Small intestine (tissue), 16 donors: Measurements from ENCODE around the gene ANKRD16. TPM values are rescaled to one million over a fixed set of nuclear protein-coding genes. Genes with fewer than 3 reads are reported as not detected.

Source experiments
- DNase-seq, 2 donors: peaks; one replicate each; pipeline versions ENCODE4 v3.0.0 to v3.0.0-alpha.2; 2013
- FAIRE-seq: peaks from 2 replicates; lab custom pipeline; 2012; peaks lifted over from hg19 to GRCh38; lab: Jason Lieb, UNC
- H3K27ac ChIP-seq, 3 donors: one replicate each; pipeline ENCODE4 v1.5.1; 2013; ENCODE audit warnings: low read length in 2 of 3, mild to moderate bottlenecking in 2 of 3, control low read depth in 1 of 3, inconsistent platforms in 1 of 3, low read depth in 1 of 3, moderate library complexity in 1 of 3
- H3K27me3 ChIP-seq, 3 donors: one replicate each; pipeline ENCODE4 v1.6.1; 2013; ENCODE audit warnings: low read length in 3 of 3, inconsistent platforms in 1 of 3; ENCODE audit not compliant: control insufficient read depth in 3 of 3, insufficient read depth in 3 of 3
- H3K36me3 ChIP-seq, 3 donors: one replicate each; pipeline ENCODE4 v1.6.1; 2013; ENCODE audit warnings: low read length in 3 of 3, inconsistent platforms in 1 of 3, low read depth in 1 of 3, mild to moderate bottlenecking in 1 of 3, moderate library complexity in 1 of 3; ENCODE audit not compliant: control insufficient read depth in 3 of 3, insufficient read depth in 2 of 3
- H3K4me1 ChIP-seq, 3 donors: one replicate each; pipeline ENCODE4 v1.6.1; 2013; ENCODE audit warnings: low read length in 2 of 3, inconsistent platforms in 1 of 3, low read depth in 1 of 3, mild to moderate bottlenecking in 1 of 3, moderate library complexity in 1 of 3; ENCODE audit not compliant: control insufficient read depth in 3 of 3, insufficient read depth in 2 of 3
- H3K4me3 ChIP-seq, 3 donors: one replicate each; pipeline ENCODE4 v1.5.1; 2013; ENCODE audit warnings: low read length in 3 of 3, control low read depth in 1 of 3, inconsistent platforms in 1 of 3, low read depth in 1 of 3, mild to moderate bottlenecking in 1 of 3, moderate library complexity in 1 of 3
- H3K9me3 ChIP-seq, 2 donors: one replicate each; pipeline ENCODE4 v1.6.1; 2013; ENCODE audit warnings: low read depth in 1 of 2, low read length in 1 of 2; ENCODE audit not compliant: control insufficient read depth in 2 of 2, insufficient read depth in 1 of 2
- WGBS, 3 donors: extraction: QIAGEN DNeasy Blood & Tissue Kit; methylation state at CpG; one replicate each; pipeline ENCODE4 v1.1.7; 2013; 5-methylcytosine and 5-hydroxymethylcytosine counted together
- long read RNA-seq, 10 donors: transcript quantifications; one replicate each; lab custom pipeline, GENCODE V29; 2026
- polyA plus RNA-seq, 4 donors: library from polyadenylated mRNA; stranded (reverse) in 3 of 4; unstranded in 1 of 4; fragments of 200-250 nt in 3 of 4; fragments of 120-200 nt in 1 of 4; gene quantifications; one replicate each; pipeline versions ENCODE4 v1.2.1 to v1.2.3, GENCODE V29; 2013
- donor health status: healthy with polysubstance abuse.
- donor health status: control.
- donor health status: control.
- donor health status: Bipolar disorder and iron deficiency.
- donor health status: healthy.

ANKRD16 gene
- 1 to 10 TPM; 3.2 to 7.4 (median 5.0) TPM for polyA plus RNA-seq
- long read RNA-seq, donor 1, partial matches to known transcripts = 0 of 2 reads
- long read RNA-seq, donor 1, other reads (novel, unspliced or antisense) = 0 of 2 reads
- long read RNA-seq, donor 2 = 0 reads
- long read RNA-seq, donor 3, partial matches to known transcripts = 0 of 2 reads
- long read RNA-seq, donor 3, other reads (novel, unspliced or antisense) = 0 of 2 reads
- long read RNA-seq, donor 4 = 0 reads
- long read RNA-seq, donor 5 = 0 reads
- long read RNA-seq, donor 6, partial matches to known transcripts = 0 of 1 reads
- long read RNA-seq, donor 6, other reads (novel, unspliced or antisense) = 0 of 1 reads
- long read RNA-seq, donor 7 = 0 reads
- long read RNA-seq, donor 8 = 0 reads
- long read RNA-seq, donor 9 = 0 reads
- long read RNA-seq, donor 10 = 0 reads

DNA sequence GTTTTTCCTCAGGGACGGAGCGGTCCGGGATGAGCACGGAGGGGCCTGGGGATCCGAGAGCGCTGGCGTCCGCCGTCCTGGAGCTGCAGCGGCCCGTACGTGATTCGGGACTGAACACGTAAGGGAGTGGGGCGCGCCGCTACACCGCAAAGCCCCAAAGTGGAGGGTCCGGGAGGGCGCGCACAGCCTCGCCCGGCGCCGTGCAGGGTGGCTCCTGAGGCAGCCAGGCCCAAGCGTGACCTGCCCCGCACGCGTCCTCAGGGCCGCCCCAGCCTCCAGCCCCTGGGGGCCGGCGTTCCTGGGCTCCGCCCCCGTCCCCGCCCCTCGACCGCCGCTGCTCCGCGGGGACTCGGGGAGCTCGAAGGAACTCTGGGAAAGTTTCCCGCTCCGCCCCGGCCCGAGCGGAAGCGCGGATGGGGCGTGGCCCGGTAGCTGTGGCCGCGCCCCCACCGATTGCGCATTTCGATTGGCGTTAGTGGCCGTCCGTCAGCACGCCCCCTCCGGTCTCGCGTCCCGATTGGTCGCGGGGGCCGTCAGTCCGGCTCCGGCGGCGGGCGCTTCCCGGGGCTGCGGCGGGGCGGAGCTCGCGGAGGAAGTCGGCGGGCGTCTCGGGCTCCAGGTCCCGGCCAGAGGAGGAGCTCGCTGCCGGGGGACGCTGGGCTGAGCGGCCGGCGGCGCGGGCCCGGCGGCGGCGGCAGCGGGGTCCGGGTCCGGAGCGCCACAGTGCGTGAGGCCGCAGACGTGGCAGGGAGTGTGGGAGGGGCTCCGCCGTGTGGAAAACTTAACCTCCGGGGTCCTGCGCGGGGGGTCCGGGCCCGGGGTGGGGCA is at the start of gene ANKRD16, which contains the start of gene FBH1:
Gene ANKRD16, minus strand, starts transcription at position 270 of the 828 bp plus-strand sequence. CDS start 539 bp downstream, outside the sequence.
Gene FBH1, plus strand, starts transcription at position 620 of the 828 bp plus-strand sequence. Its CDS starts 103 bp downstream, at position 723.
- Histone ChIP-seq H3K27me3 (no peaks in the 10 kb centered on the region), H3K36me3 (peaks cover 0 to 24% (median 2%) of the 10 kb centered on the region in 3 donors), H3K9me3 (no peaks in the 10 kb centered on the region), H3K27ac (peak within 1 kb of the TSS; percentile 78 to 84 (median 80)), H3K4me3 (peak within 1 kb of the TSS; percentile 84 to 98 (median 97)), H3K4me1 (peaks cover 4 to 11% (median 10%) of the 10 kb centered on the region in 3 donors)
- FAIRE-seq (no peak), DNase-seq (peak; percentile 99 to 100)
- 0 to 1% (median 0%) methylated on average over 67 to 109 of the region's 109 CpGs for WGBS, 3 donors

DNA sequence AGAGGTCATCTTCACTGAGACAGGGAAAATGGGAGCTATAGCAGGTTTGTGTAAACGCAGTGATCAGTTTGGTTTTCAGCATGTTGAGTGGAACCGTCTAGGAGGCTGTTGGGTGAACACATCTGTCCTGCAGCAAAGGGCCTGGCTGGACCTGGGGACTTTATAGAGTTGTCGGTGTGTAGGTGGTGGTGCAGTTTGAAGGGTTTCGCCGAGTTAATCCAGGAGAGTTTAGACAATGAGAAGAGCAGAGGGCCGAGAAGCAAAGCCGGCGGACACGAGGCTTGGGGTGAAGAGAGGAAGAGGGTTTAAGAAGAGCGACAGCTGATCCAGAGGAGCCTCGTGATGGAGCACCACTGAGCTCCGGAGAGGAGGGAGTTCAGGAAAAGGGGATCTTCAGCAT is 48.6 kb upstream of the ANKRD16 start:
- peaks cover 11 to 46% (median 17%) of the 10 kb centered on the region in 3 donors for H3K36me3 ChIP-seq
- H3K4me1 ChIP-seq = peaks cover 0 to 9% (median 0%) of the 10 kb centered on the region in 3 donors
- WGBS, 3 donors = 91% methylated on average over 12 of the region's 12 CpGs

DNA sequence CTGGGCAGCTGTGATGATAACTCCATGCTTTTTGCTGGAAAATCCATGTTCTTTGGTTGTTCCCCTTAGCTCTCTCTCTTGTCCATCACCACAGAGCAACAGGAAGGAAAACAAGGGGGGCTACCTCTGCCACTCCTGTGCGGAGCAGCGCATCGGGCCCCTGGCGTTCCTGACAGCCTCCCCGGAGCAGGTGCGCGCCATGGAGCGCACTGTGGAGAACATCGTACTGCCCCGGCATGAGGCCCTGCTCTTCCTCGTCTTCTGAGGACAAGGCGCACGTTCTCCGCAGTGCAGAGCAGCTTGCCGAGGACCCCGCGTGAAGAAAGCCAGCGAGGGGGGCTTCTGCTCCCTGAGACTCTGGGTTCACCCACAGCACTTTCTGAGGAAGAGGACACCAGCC is 47.3 kb upstream of the ANKRD16 start:
- Histone ChIP-seq H3K4me1 (peaks cover 0 to 7% (median 0%) of the 10 kb centered on the region in 3 donors), H3K4me3 (no peak overlapping the region), H3K36me3 (peaks cover 11 to 56% (median 18%) of the 10 kb centered on the region in 3 donors), H3K27me3 (no peaks in the 10 kb centered on the region), H3K9me3 (no peaks in the 10 kb centered on the region), H3K27ac (no peak overlapping the region)
- DNase-seq (no peak), FAIRE-seq (no peak)
- 95 to 98% (median 97%) methylated on average over 18 of the region's 18 CpGs for WGBS, 3 donors

More for the DNA sequence above, 48.6 kb upstream of the ANKRD16 start:
- DNase-seq (no peak), FAIRE-seq (no peak)
- Histone ChIP-seq H3K27ac (no peak overlapping the region), H3K27me3 (no peaks in the 10 kb centered on the region), H3K9me3 (no peaks in the 10 kb centered on the region), H3K4me3 (no peak overlapping the region)

DNA sequence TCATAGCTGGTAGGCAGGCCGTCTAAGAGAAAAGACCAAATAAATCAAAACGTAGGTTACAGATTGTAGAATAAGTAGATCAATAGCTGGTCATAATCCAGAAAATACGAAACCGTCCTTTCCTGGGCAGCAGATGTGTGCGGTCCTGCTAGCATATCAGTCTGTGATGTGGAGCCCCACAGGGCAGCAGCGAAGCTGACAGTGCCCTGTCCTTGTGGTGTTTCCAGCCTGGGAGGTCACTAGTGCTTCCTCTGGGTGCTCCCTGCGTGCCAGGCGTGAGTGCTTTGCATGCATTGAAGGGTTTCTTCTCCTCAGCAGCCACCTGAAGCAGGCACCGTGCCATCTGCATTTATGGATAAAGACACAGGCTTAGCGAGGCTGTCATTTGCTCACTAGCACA is 45.9 kb upstream of the ANKRD16 start:
- Histone ChIP-seq H3K9me3 (no peaks in the 10 kb centered on the region), H3K27ac (no peak overlapping the region), H3K4me1 (no peaks in the 10 kb centered on the region), H3K4me3 (no peak overlapping the region), H3K36me3 (peaks cover 11 to 65% (median 18%) of the 10 kb centered on the region in 3 donors), H3K27me3 (no peaks in the 10 kb centered on the region)
- no peak for DNase-seq
- 93 to 95% (median 95%) methylated on average over 10 of the region's 10 CpGs for WGBS, 3 donors
- no peak for FAIRE-seq

DNA sequence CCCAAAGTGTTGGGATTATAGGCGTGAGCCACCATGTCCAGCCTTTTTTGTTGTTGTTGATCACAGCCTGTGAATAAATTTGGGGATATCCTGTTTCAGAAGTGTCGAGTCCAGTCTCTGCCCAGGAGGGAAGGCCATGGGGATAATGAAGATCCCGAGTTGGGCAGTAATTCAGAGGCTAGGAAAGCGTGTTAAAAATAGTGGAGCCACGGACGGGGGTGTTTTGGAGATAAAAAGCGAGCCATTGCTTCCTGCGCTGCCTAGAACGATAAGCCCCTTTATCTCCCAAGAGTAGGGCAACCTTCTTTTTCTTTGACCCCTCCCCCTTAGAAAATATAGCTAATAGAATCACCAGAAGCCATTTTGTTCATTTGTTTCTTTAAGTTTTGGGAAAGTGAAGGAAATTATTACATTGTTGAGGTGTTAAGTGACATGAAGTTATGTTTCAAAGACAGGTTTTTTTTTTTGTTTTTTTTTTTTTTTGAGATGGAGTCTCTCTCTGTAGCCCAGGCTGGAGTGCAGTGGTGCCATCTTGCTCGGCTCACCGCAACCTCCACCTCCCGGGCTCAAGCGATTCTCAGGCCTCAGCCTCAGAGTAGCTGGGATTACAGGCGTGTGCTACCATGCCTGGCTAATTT is 44.3 kb upstream of the ANKRD16 start:
- FAIRE-seq (no peak), DNase-seq (no peak)
- Histone ChIP-seq H3K27me3 (no peaks in the 10 kb centered on the region), H3K9me3 (no peaks in the 10 kb centered on the region), H3K27ac (no peak overlapping the region), H3K36me3 (peaks cover 14 to 71% (median 27%) of the 10 kb centered on the region in 3 donors), H3K4me1 (no peaks in the 10 kb centered on the region), H3K4me3 (no peak overlapping the region)
- 95 to 97% (median 97%) methylated on average over 14 of the region's 14 CpGs for WGBS, 3 donors

DNA sequence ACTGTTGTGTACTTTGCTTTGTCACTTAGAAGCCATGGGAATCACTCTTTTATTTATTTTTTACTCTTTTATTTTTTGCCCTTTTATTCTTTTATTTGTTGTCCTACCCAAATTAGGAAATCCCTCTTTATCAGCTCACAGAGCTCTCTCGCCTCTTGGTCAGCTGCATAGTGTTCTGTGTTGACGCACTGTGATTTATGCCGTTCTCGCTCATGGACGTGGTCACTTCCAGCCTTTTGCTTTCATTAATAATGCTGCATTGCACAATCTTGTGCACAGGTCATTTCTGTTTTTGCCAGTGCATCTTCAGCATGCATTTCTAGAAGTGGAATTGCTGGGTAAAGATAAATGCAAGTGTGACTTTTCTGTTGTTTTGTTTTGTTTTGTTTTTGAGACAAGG is 42.7 kb upstream of the ANKRD16 start:
- DNase-seq (no peak), FAIRE-seq (no peak)
- Histone ChIP-seq H3K27ac (no peak overlapping the region), H3K36me3 (peaks cover 12 to 74% (median 28%) of the 10 kb centered on the region in 3 donors), H3K4me3 (no peak overlapping the region), H3K27me3 (no peaks in the 10 kb centered on the region), H3K9me3 (no peaks in the 10 kb centered on the region), H3K4me1 (no peaks in the 10 kb centered on the region)
- WGBS, 3 donors = 85 to 97% (median 95%) methylated on average over 5 of the region's 5 CpGs

DNA sequence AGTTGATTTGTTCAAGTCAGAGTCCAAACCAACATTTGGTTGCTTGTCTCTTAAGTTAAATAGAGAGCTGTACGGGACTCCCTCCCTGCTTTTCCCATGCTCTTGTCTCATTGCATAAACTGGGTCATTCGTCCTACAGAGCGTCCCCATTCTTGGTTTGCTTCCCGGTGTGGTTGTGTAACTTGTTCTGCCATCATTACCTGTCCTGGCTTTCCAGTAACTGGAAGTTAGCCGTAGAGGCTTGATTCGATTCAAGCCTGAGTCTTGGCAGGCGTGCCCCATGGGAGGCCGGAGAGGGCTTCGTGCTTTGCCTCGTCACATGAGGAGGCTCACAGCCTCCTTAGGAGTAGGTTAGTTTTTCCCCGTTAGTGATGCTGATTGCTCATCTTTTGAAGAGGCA is 40.6 kb upstream of the ANKRD16 start:
- no peaks in the 10 kb centered on the region for H3K27me3 ChIP-seq
- DNase-seq (no peak), FAIRE-seq (no peak)
- H3K27ac ChIP-seq = no peak overlapping the region
- H3K4me1 ChIP-seq = no peaks in the 10 kb centered on the region
- H3K36me3 ChIP-seq = peaks cover 6 to 69% (median 27%) of the 10 kb centered on the region in 3 donors
- 93 to 95% (median 94%) methylated on average over 11 of the region's 11 CpGs for WGBS, 3 donors
- H3K9me3 ChIP-seq = no peaks in the 10 kb centered on the region
- H3K4me3 ChIP-seq = no peak overlapping the region

DNA sequence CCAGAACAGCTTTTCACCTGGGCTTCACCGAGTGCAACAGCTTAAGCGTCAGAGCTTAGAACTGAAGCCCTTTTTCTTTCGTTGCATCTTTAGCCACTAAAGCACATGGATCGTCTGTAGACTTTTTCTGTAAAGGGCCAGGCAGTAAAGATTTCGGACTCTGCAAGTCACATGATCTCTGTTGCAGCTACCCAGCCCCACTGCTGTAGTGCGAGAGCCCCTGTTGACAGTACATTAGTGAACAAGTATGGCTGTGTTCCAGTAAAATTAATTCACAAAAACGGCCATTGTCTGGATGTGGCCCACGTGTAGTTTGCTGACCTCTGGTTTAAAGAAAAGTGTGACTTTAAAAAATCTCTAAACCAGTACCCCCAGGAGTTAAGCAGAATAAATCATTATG is 39.7 kb upstream of the ANKRD16 start:
- DNase-seq = no peak
- peaks cover 12 to 72% (median 33%) of the 10 kb centered on the region in 3 donors for H3K36me3 ChIP-seq
- 79 to 85% (median 85%) methylated on average over 8 of the region's 8 CpGs for WGBS, 3 donors
- H3K27me3 ChIP-seq = no peaks in the 10 kb centered on the region
- FAIRE-seq = no peak
- H3K4me3 ChIP-seq = no peak overlapping the region
- no peaks in the 10 kb centered on the region for H3K4me1 ChIP-seq
- no peak overlapping the region for H3K27ac ChIP-seq
- H3K9me3 ChIP-seq = no peaks in the 10 kb centered on the region
